Sigmoid colon (tissue), 4 donors: ENCODE measurements around the gene TMEM108.

Source experiments
- EP300 ChIP-seq, 4 donors: sonication (generic); formaldehyde crosslinking; IDR thresholded peaks; one replicate each; pipeline ENCODE4 v1.6.1; 2017; ENCODE audit warnings: antibody characterized with exemption in 4 of 4
- POLR2A ChIP-seq, 2 donors: fragments of 450-650 bp; IDR thresholded peaks; one replicate each; pipeline ENCODE4 v1.6.1; 2016; ENCODE audit warnings: antibody characterized with exemption in 2 of 2, mild to moderate bottlenecking in 2 of 2, moderate library complexity in 2 of 2
- POLR2AphosphoS5 ChIP-seq, 4 donors: sonication (generic); formaldehyde crosslinking; IDR thresholded peaks; one replicate each; pipeline ENCODE4 v1.6.1; 2017; ENCODE audit warnings: antibody characterized with exemption in 4 of 4
- TF ChIP-seq, protein P1 (sequence below), 4 experiments: fragments of 450-650 bp in 3 of 4; fragments of 200-600 bp in 1 of 4; IDR thresholded peaks; one replicate each; pipeline ENCODE4 v1.5.1; 2016 to 2019; ENCODE audit warnings: antibody characterized with exemption in 4 of 4, mild to moderate bottlenecking in 3 of 4, moderate library complexity in 2 of 4

GRCh38 chr3:133442518-133442917, 404.3 kb downstream of the TMEM108 start:
- TF ChIP-seq, protein P1, sequence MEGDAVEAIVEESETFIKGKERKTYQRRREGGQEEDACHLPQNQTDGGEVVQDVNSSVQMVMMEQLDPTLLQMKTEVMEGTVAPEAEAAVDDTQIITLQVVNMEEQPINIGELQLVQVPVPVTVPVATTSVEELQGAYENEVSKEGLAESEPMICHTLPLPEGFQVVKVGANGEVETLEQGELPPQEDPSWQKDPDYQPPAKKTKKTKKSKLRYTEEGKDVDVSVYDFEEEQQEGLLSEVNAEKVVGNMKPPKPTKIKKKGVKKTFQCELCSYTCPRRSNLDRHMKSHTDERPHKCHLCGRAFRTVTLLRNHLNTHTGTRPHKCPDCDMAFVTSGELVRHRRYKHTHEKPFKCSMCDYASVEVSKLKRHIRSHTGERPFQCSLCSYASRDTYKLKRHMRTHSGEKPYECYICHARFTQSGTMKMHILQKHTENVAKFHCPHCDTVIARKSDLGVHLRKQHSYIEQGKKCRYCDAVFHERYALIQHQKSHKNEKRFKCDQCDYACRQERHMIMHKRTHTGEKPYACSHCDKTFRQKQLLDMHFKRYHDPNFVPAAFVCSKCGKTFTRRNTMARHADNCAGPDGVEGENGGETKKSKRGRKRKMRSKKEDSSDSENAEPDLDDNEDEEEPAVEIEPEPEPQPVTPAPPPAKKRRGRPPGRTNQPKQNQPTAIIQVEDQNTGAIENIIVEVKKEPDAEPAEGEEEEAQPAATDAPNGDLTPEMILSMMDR (IDR thresholded peaks at IDR 0.05): no peak
- TF ChIP-seq POLR2A (IDR thresholded peaks at IDR 0.05) (no peak), POLR2AphosphoS5 (IDR thresholded peaks at IDR 0.05) (no peak), EP300 (IDR thresholded peaks at IDR 0.05) (no peak)
